Glomerular visceral epithelial cell (primary cell): ENCODE data around the gene BTC.
A peak's percentile ranks its signal among the peaks of the same experiment; 100 is the strongest.
"Not testable (repeated sequence)": the region's sequence is repeated elsewhere in the genome, so short reads cannot be mapped to it uniquely, and the experiment has no call there.

Experiments
- DNase-seq: peaks from one replicate; pipeline ENCODE4 v3.0.0-alpha.2; 2016; ENCODE audit errors: extremely low spot score

The BTC gene

GRCh38 chr4:74794382-74795010 lies at the start of gene BTC:
Gene BTC (minus strand): TSS chr4:74794523. CDS start chr4:74794325, 198 bp downstream.
- DNase-seq = peak; percentile 49

- DNase-seq = no peak
Measured at GRCh38 chr4:74840936-74841509, 46.7 kb upstream of the BTC start.

- DNase-seq = no peak
Measured at GRCh38 chr4:74838746-74839370, 44.5 kb upstream of the BTC start.

- no peak for DNase-seq
Measured at GRCh38 chr4:74830928-74831327, 36.6 kb upstream of the BTC start.

- DNase-seq = no peak
Measured at GRCh38 chr4:74823194-74823593, 28.9 kb upstream of the BTC start.

- DNase-seq = no peak
Measured at GRCh38 chr4:74822603-74823002, 28.3 kb upstream of the BTC start.

GRCh38 chr4:74821541-74821940 lies 27.2 kb upstream of the BTC start:
- DNase-seq = no peak

- no peak for DNase-seq
Measured at GRCh38 chr4:74814052-74814451, 19.7 kb upstream of the BTC start.

- DNase-seq = not testable (repeated sequence)
Measured at GRCh38 chr4:74812056-74812455, 17.7 kb upstream of the BTC start.

GRCh38 chr4:74805601-74806000 lies 11.3 kb upstream of the BTC start:
- peak; percentile 30 for DNase-seq

- DNase-seq = no peak
Measured at GRCh38 chr4:74800310-74800709, 6.0 kb upstream of the BTC start.

- no peak for DNase-seq
Measured at GRCh38 chr4:74796631-74797030, 2.3 kb upstream of the BTC start.

GRCh38 chr4:74793757-74794381 lies 454 bp downstream of the BTC start:
- peak; percentile 58 for DNase-seq

GRCh38 chr4:74790652-74791051 lies 3.7 kb downstream of the BTC start:
- no peak for DNase-seq

GRCh38 chr4:74789518-74789917 lies 4.8 kb downstream of the BTC start:
- no peak for DNase-seq

- no peak for DNase-seq
Measured at GRCh38 chr4:74777531-74777930, 16.8 kb downstream of the BTC start.

GRCh38 chr4:74772783-74773182 lies 21.5 kb downstream of the BTC start:
- no peak for DNase-seq

- DNase-seq = no peak
Measured at GRCh38 chr4:74772106-74772505, 22.2 kb downstream of the BTC start.

- no peak for DNase-seq
Measured at GRCh38 chr4:74770226-74770910, 24.0 kb downstream of the BTC start.

GRCh38 chr4:74768857-74769525 lies 25.3 kb downstream of the BTC start:
- DNase-seq = peak; percentile 34

GRCh38 chr4:74764119-74764518 lies 30.2 kb downstream of the BTC start:
- no peak for DNase-seq
